HepG2 (cell line): ENCODE data around the gene DPH7. TPM values are rescaled to one million over a fixed set of nuclear protein-coding genes. Genes with fewer than 3 reads are reported as not detected.
A peak's percentile ranks its signal among the peaks of the same experiment; 100 is the strongest.

ENCODE experiments used
- ATF7 ChIP-seq, 2 experiments: fragments of 450-650 bp in 1 of 2; sonication (generic) in 1 of 2; formaldehyde crosslinking in 1 of 2; IDR thresholded peaks; 2 replicates each; pipeline versions ENCODE4 v1.4.0 to v1.6.1; 2016 to 2020; ENCODE audit warnings: antibody characterized with exemption in 1 of 2, mild to moderate bottlenecking in 1 of 2, missing genetic modification reagents in 1 of 2
- KDM3A ChIP-seq: IDR thresholded peaks from 2 replicates; pipeline ENCODE4 v1.6.1; 2018; ENCODE audit warnings: low read depth, missing compliant biosample characterization
- KLF16 ChIP-seq, 2 experiments: sonication (generic) in 1 of 2; formaldehyde crosslinking in 1 of 2; IDR thresholded peaks; 2 replicates each; pipeline versions ENCODE4 v1.6.1 to v1.8.0; 2016 to 2023; ENCODE audit warnings: missing genetic modification reagents in 2 of 2, missing compliant biosample characterization in 1 of 2
- MED13 ChIP-seq: sonication (generic); formaldehyde crosslinking; IDR thresholded peaks from 2 replicates; pipeline ENCODE4 v1.5.0; 2020; ENCODE audit warnings: missing genetic modification reagents
- NFYC ChIP-seq: IDR thresholded peaks from 2 replicates; pipeline ENCODE4 v1.6.1; 2016; ENCODE audit warnings: missing genetic modification reagents, missing compliant biosample characterization
- RARA ChIP-seq: IDR thresholded peaks from 2 replicates; pipeline ENCODE4 v1.6.1; 2016; ENCODE audit warnings: missing genetic modification reagents, missing compliant biosample characterization
- RXRA ChIP-seq: sonication (generic); formaldehyde crosslinking; IDR thresholded peaks from 2 replicates; pipeline ENCODE4 v1.5.1; 2020; ENCODE audit warnings: missing genetic modification reagents
- SALL2 ChIP-seq: sonication (generic); formaldehyde crosslinking; IDR thresholded peaks from 2 replicates; pipeline ENCODE4 v1.8.1; 2023; ENCODE audit warnings: mild to moderate bottlenecking, missing genetic modification reagents, inconsistent platforms
- SIN3A ChIP-seq: IDR thresholded peaks from 2 replicates; pipeline ENCODE4 v1.6.1; 2011; ENCODE audit warnings: low read depth, mild to moderate bottlenecking, control low read depth, low read length, borderline replicate concordance
- TAF1 ChIP-seq: sonication (generic); formaldehyde crosslinking; IDR thresholded peaks from 2 replicates; pipeline ENCODE4 v1.4.0; 2020; ENCODE audit warnings: missing genetic modification reagents
- THAP11 ChIP-seq: IDR thresholded peaks from 2 replicates; pipeline ENCODE4 v1.6.1; 2016; ENCODE audit warnings: missing biosample characterization, missing genetic modification reagents
- YEATS4 ChIP-seq: sonication (generic); formaldehyde crosslinking; IDR thresholded peaks from 2 replicates; pipeline ENCODE4 v1.4.0; 2020; ENCODE audit warnings: missing genetic modification reagents, borderline replicate concordance
- ZBTB7A ChIP-seq: sonication (generic); formaldehyde crosslinking; IDR thresholded peaks from 2 replicates; pipeline ENCODE4 v1.8.0; 2022; ENCODE audit warnings: mild to moderate bottlenecking, missing genetic modification reagents
- polyA plus RNA-seq, 8 experiments: library from polyadenylated mRNA; depleted of rRNA in 3 of 8; stranded (reverse) in 7 of 8; unstranded in 1 of 8; fragments of >200 nt; fragmentation: Illumina TruSeq in 4 of 8; extraction: Trizol in 4 of 8; gene quantifications; 2 replicates each; pipeline versions ENCODE4 v1.2.1 to v1.2.3, GENCODE V29; 2011 to 2016; ENCODE audit warnings: low read depth in 4 of 8, missing spikeins in 1 of 8, mixed read lengths in 1 of 8; ENCODE audit not compliant: insufficient read depth in 1 of 8
- total RNA-seq, 5 experiments: library from RNA; depleted of rRNA; stranded (reverse); fragments of >200 nt; fragmentation: Illumina TruSeq; extraction: Trizol; gene quantifications; 2 replicates each; pipeline ENCODE4 v1.2.3, GENCODE V29; 2016; ENCODE audit warnings: low read depth in 1 of 5
- TF ChIP-seq, protein P1 (sequence below), 2 experiments: fragments of 450-650 bp in 1 of 2; sonication (generic) in 1 of 2; formaldehyde crosslinking in 1 of 2; IDR thresholded peaks; 2 replicates each; pipeline versions ENCODE4 v1.6.1 to v1.8.0; 2016 to 2022; ENCODE audit warnings: antibody characterized with exemption in 1 of 2, mild to moderate bottlenecking in 1 of 2, missing genetic modification reagents in 1 of 2
- TF ChIP-seq, protein P2 (sequence below): sonication (generic); formaldehyde crosslinking; IDR thresholded peaks from 2 replicates; pipeline ENCODE4 v1.8.0; 2022; ENCODE audit warnings: low read depth, missing genetic modification reagents

The DPH7 gene
- total and polyA plus RNA-seq, 2 of the 13 experiments (the other 11 are each of a cell fraction or from before 2014, with no cell fraction given): 27.6 to 31.6 TPM

DNA sequence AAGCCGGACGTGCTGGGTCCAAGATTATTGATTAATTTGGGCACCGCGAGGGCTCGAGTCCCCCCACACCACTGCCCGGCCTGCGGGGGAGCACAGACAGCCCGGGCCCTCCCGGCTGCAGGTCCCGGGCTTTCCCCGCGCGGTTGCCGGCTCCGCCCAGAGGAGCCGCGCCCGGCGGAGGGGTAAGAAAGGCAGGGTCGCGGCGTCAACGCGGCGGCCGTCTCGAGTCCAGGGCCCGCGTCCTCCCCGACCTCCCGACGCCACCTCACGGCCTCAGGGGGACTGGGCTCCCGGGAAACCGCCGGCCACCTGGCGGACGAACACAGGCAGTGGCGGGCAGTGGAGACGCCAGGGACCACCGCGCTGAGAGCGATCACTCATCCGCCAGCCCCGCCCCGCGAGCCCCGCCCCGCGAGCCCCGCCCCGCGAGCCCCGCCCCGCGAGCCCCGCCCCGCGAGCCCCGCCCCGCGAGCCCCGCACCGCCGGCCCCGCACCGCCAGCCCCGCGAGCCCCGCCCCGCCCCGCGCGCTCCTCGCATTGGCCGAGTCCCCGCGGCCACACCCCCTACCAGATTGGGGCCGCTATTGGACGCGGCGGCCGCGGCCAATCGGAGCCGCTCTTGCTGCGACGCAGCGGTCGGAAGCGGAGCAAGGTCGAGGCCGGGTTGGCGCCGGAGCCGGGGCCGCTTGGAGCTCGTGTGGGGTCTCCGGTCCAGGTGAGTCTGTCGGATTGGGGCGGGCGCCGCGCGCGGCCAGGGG is 27.3 kb downstream of the DPH7 start, which contains the start of gene MRPL41 (continued):
- TF ChIP-seq, protein P1, sequence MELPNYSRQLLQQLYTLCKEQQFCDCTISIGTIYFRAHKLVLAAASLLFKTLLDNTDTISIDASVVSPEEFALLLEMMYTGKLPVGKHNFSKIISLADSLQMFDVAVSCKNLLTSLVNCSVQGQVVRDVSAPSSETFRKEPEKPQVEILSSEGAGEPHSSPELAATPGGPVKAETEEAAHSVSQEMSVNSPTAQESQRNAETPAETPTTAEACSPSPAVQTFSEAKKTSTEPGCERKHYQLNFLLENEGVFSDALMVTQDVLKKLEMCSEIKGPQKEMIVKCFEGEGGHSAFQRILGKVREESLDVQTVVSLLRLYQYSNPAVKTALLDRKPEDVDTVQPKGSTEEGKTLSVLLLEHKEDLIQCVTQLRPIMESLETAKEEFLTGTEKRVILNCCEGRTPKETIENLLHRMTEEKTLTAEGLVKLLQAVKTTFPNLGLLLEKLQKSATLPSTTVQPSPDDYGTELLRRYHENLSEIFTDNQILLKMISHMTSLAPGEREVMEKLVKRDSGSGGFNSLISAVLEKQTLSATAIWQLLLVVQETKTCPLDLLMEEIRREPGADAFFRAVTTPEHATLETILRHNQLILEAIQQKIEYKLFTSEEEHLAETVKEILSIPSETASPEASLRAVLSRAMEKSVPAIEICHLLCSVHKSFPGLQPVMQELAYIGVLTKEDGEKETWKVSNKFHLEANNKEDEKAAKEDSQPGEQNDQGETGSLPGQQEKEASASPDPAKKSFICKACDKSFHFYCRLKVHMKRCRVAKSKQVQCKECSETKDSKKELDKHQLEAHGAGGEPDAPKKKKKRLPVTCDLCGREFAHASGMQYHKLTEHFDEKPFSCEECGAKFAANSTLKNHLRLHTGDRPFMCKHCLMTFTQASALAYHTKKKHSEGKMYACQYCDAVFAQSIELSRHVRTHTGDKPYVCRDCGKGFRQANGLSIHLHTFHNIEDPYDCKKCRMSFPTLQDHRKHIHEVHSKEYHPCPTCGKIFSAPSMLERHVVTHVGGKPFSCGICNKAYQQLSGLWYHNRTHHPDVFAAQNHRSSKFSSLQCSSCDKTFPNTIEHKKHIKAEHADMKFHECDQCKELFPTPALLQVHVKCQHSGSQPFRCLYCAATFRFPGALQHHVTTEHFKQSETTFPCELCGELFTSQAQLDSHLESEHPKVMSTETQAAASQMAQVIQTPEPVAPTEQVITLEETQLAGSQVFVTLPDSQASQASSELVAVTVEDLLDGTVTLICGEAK (IDR thresholded peaks at IDR 0.05): no peak
- TF ChIP-seq, protein P1 (CRISPR knock-in tag; IDR thresholded peaks at IDR 0.05): peak; percentile 42; the same call in 1 of the 2 replicates
- TF ChIP-seq YEATS4 (peak; percentile 61; the same call in 1 of the 2 replicates), RARA (peak; percentile 39), KLF16 (CRISPR knock-in tag; IDR thresholded peaks at IDR 0.05) (0 out of 4 replicates have a peak, but pooled peaks of 1 of the 2 experiments have one; percentile 13), SIN3A (peak; percentile 82; the same call in 1 of the 2 replicates), KDM3A (CRISPR knock-in tag) (0 out of 2 replicates have a peak, but pooled peaks have one; percentile 54), THAP11 (CRISPR knock-in tag) (peak; percentile 75; the same call in 1 of the 2 replicates), ATF7 (IDR thresholded peaks at IDR 0.05) (no peak), ATF7 (CRISPR knock-in tag; IDR thresholded peaks at IDR 0.05) (no peak), RXRA (peak; percentile 36; the same call in 1 of the 2 replicates), SALL2 (CRISPR knock-in tag) (peak; percentile 45; the same call in 1 of the 2 replicates), TAF1 (CRISPR knock-in tag) (peak; percentile 55), MED13 (CRISPR knock-in tag) (peak; percentile 44; the same call in 1 of the 2 replicates), NFYC (CRISPR knock-in tag) (peak; percentile 89), ZBTB7A (CRISPR knock-in tag) (peak; percentile 35; the same call in 1 of the 2 replicates)
- TF ChIP-seq, protein P2, sequence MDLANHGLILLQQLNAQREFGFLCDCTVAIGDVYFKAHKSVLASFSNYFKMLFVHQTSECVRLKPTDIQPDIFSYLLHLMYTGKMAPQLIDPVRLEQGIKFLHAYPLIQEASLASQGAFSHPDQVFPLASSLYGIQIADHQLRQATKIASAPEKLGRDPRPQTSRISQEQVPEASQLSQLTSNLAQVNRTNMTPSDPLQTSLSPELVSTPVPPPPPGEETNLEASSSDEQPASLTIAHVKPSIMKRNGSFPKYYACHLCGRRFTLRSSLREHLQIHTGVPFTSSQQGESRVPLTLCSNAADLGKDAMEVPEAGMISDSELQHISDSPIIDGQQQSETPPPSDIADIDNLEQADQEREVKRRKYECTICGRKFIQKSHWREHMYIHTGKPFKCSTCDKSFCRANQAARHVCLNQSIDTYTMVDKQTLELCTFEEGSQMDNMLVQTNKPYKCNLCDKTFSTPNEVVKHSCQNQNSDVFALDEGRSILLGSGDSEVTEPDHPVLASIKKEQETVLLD (CRISPR knock-in tag): peak; percentile 33; the same call in 1 of the 2 replicates
